Fibroblast of mammary gland (primary cell): Measurements from ENCODE around the gene NOD1.

Experiments used
- DNase-seq: peaks from one replicate; pipeline ENCODE4 v3.0.0-alpha.2; 2010; ENCODE audit warnings: low read depth
- H3K4me3 ChIP-seq: 2 replicates; pipeline ENCODE4 v1.5.1; 2011; ENCODE audit warnings: low read depth, mild to moderate bottlenecking, low read length, moderate library complexity; ENCODE audit not compliant: control insufficient read depth
- TF ChIP-seq, protein P1 (sequence below): conservative IDR thresholded peaks from 2 replicates; pipeline ENCODE4 v1.5.1; 2011; ENCODE audit warnings: low read depth, low read length, inconsistent platforms; ENCODE audit not compliant: control insufficient read depth, insufficient read depth

Gene NOD1

DNA sequence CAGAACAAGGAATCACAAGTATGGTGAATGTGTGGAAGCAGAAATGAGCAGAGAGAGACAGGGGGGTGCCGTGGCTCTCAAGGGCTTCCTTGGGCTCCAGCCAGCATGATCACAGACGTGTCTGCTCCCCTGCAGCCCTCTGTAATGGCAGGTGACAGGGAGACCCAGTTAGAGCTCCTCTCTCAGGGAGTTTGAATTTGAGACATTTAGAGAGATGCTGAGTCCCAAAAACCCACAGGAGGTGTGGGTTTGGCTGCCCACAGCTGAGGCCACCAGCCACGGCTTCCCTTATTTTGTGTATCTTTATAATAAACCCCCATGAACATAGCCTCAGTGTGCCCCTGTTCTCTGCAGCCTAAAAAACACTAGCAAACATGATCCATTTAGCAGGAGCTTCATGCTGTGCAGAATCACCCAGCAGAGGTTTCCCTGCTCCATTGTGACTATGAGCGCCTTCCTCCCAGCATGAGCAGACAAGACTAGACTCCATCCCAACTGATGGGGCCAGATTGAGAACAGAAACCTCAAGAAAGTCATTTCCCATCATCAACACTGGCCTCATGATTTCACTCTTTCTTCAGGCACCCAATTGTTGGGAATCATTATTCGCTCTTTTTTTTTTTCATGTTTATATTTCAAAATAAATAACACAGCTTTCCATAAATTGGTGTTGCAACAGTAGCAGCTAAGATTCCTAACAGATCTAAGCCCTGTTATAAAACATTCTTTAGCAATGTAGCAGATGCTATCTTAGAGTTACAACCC, 13.4 kb downstream of the NOD1 start:
- TF ChIP-seq, protein P1, sequence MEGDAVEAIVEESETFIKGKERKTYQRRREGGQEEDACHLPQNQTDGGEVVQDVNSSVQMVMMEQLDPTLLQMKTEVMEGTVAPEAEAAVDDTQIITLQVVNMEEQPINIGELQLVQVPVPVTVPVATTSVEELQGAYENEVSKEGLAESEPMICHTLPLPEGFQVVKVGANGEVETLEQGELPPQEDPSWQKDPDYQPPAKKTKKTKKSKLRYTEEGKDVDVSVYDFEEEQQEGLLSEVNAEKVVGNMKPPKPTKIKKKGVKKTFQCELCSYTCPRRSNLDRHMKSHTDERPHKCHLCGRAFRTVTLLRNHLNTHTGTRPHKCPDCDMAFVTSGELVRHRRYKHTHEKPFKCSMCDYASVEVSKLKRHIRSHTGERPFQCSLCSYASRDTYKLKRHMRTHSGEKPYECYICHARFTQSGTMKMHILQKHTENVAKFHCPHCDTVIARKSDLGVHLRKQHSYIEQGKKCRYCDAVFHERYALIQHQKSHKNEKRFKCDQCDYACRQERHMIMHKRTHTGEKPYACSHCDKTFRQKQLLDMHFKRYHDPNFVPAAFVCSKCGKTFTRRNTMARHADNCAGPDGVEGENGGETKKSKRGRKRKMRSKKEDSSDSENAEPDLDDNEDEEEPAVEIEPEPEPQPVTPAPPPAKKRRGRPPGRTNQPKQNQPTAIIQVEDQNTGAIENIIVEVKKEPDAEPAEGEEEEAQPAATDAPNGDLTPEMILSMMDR, result no peak
- H3K4me3 ChIP-seq, result no peak overlapping the region
- peak; percentile 39 for DNase-seq

DNA sequence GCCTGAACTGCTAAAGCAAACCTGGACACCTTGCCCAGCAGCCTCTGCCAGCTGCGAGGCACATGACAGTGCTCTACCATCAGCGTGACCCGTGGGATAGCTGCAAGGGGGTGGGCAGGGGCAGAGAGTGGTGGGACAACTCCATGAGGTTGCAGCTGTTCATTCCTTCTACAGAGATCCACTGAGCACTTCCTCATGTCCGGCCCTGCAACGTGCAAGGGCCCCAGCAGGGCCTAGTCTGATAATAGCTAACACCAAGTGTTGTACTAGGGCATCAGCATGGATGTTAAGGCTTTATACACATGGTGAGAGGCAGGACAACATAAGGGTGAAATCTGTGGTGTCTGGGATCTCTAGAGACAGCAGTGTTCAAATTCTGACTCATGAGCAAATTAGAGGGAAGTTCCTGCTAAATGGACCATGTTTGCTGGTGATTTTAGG, 14.3 kb downstream of the NOD1 start:
- no peak overlapping the region for H3K4me3 ChIP-seq
- DNase-seq, result peak; percentile 64
- TF ChIP-seq, protein P1, result no peak

DNA sequence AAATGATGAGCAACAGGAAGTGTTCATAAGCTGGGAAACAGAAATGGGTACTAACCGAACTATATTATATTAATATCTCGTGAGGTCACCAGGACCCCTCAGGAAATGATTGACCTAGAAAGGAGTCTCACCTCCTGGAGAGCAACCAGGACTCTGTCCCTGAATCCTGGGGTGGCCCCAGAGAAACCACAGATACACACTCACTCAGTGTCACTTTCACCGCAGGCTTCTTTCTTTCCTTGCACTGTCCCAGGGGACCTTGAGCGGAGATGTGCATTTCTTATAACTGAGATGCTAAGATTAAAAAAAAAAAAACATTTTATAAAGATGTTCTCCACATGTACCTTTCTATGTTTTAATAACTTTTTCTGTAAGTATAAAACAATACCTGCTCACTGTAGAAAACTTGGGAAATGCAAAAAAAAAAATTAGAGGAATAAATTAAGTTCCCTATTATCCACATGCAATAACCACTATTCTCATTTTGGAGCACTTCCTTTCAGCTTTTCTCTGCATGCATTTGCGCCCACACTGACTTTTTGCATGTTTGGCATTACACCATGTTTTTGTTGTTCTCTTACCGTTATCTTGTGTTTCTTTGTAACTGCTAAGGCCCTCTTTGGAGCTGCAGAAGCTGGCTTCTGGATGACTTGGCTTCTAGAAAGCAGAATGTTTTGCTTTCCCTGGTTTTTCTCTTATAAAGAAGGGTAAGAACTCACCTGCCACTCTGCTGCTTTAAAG, 15.0 kb downstream of the NOD1 start:
- DNase-seq, result no peak
- TF ChIP-seq, protein P1, result no peak
- H3K4me3 ChIP-seq, result no peak overlapping the region

DNA sequence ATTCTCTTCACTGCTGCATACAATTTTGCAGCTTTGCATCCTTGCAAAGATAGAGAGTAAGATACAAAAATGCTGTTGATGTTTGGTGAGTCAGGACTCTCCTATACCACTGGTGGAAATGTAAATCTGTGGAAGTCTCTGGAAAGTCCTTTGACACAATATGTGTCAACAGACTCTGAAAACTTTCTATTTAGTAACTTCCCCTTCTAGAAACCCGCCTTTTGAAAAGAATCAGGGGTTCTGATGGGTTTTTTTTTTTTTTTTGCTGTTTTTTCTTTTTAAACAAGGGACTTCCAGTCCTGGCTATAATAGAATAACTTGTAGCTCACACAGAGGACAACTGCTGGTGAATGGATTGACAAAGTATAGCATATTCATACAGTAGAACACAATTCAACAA, 16.4 kb downstream of the NOD1 start:
- TF ChIP-seq, protein P1, result no peak
- H3K4me3 ChIP-seq, result no peak overlapping the region
- DNase-seq, result no peak

DNA sequence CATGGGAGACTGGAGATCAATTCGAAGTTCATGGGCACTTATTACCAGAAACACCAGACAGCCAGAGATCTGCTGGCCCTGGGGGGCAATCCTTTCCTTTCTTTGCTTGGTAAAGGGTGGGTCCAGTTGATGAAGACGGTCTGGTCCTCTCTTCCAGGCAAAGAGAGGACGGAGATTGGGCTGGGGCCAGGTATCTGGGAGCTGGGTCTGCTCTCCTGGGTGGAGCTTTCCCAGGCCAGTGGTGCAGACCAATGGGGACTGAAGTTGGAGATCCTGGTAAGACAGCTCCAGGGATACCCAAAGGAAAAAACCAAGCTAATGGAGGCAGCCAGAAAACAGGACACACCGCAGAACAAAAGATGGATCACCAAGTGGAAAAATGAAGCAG, 18.3 kb downstream of the NOD1 start:
- TF ChIP-seq, protein P1, result no peak
- DNase-seq, result peak; percentile 42
- no peak overlapping the region for H3K4me3 ChIP-seq

DNA sequence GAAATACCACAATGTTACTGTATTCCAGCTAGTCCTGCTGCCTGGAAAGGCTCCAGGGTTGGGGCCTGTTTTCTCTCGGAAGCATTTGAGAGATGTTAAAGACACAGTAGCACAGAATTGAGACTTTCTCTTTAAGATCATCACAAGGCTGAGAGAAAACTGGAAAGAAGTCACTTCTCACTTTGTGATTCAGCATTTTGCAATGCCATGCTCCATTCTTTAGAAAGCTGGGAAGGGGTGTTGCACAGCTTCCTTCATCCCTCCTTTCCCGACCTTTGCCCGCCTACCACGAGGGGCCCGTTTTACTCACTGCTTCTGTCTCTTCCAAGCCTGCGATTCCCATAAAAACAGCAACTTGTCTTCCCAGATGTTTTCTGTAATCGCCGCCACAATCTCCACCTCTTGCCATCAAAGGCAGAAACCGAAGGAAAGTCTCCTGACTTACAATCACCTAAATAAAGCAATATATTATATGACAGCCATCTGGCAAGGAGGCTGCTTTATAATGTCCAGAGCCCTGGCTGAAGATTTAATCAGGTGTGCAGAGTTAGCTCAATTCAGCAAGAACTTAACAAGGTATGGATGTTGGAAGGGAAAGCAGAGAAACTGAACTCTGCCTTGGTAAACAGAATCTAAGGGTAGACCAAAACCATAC, 18.9 kb downstream of the NOD1 start:
- H3K4me3 ChIP-seq, result no peak overlapping the region
- peak; percentile 97 for DNase-seq
- TF ChIP-seq, protein P1, result no peak
